CD4-positive, alpha-beta memory T cell (primary cell): Measurements from ENCODE around the gene CAPN1. TPM values are rescaled to one million over a fixed set of nuclear protein-coding genes. Genes with fewer than 3 reads are reported as not detected.
A peak's percentile ranks its signal among the peaks of the same experiment; 100 is the strongest.
"Not testable (repeated sequence)": the region's sequence is repeated elsewhere in the genome, so short reads cannot be mapped to it uniquely, and the experiment has no call there.

Experiments used
- CTCF ChIA-PET: fragments of 350-600 bp; sonication (Branson Sonifier 250); formaldehyde crosslinking; loops from one replicate; lab custom pipeline; 2021; ENCODE audit warnings: inconsistent platforms; ENCODE audit not compliant: partially characterized antibody; lab: Charles Lee
- POLR2A ChIA-PET: fragments of 350-600 bp; sonication (Branson Sonifier 250); formaldehyde crosslinking; loops from one replicate; lab custom pipeline; 2021; ENCODE audit not compliant: partially characterized antibody; lab: Charles Lee
- DNase-seq, 5 donors: peaks; one replicate each; pipeline versions ENCODE4 v3.0.0 to v3.0.0-alpha.2; 2020 to 2022; ENCODE audit warnings: mixed read lengths in 1 of 5
- H3K27ac ChIP-seq: one replicate; pipeline ENCODE4 v1.7.0; 2013; ENCODE audit warnings: low read depth, low read length
- H3K27me3 ChIP-seq: 2 replicates; pipeline ENCODE4 v1.7.0; 2013; ENCODE audit warnings: mild to moderate bottlenecking, low read length, moderate library complexity; ENCODE audit not compliant: insufficient read depth
- H3K36me3 ChIP-seq: 2 replicates; pipeline ENCODE4 v1.7.0; 2013; ENCODE audit warnings: mild to moderate bottlenecking, low read length, moderate library complexity; ENCODE audit not compliant: insufficient read depth
- H3K4me1 ChIP-seq: 2 replicates; pipeline ENCODE4 v1.7.0; 2013; ENCODE audit warnings: mild to moderate bottlenecking, low read length, moderate library complexity; ENCODE audit not compliant: insufficient read depth
- H3K4me3 ChIP-seq, 2 donors: one replicate each; pipeline ENCODE4 v1.7.0; 2013; ENCODE audit warnings: low read length in 2 of 2, mild to moderate bottlenecking in 1 of 2
- H3K9me3 ChIP-seq, 2 donors: one replicate each; pipeline ENCODE4 v1.7.0; 2013; ENCODE audit warnings: low read length in 2 of 2, control low read depth in 1 of 2; ENCODE audit not compliant: control insufficient read depth in 1 of 2
- H3K27ac Mint-ChIP-seq, 7 donors: one replicate each; pipeline ENCODE4 v1.8.0; 2020 to 2021; ENCODE audit warnings: mixed read lengths in 7 of 7, mild to moderate bottlenecking in 6 of 7, inconsistent platforms in 3 of 7, moderate library complexity in 3 of 7
- H3K27me3 Mint-ChIP-seq, 2 donors: one replicate each; pipeline ENCODE4 v1.8.0; 2020 to 2021; ENCODE audit warnings: mixed read lengths in 2 of 2
- H3K36me3 Mint-ChIP-seq, 2 donors: one replicate each; pipeline ENCODE4 v1.8.0; 2020 to 2021; ENCODE audit warnings: mixed read lengths in 2 of 2, inconsistent platforms in 1 of 2, mild to moderate bottlenecking in 1 of 2
- H3K4me1 Mint-ChIP-seq, 4 donors: one replicate each; pipeline ENCODE4 v1.8.0; 2020 to 2021; ENCODE audit warnings: mixed read lengths in 4 of 4, mild to moderate bottlenecking in 1 of 4
- H3K4me3 Mint-ChIP-seq, 8 donors: one replicate each; pipeline ENCODE4 v1.8.0; 2020 to 2021; ENCODE audit warnings: mixed read lengths in 8 of 8, mild to moderate bottlenecking in 7 of 8, moderate library complexity in 6 of 8, inconsistent platforms in 3 of 8
- H3K9me3 Mint-ChIP-seq, 8 donors: one replicate each; pipeline ENCODE4 v1.8.0; 2020 to 2021; ENCODE audit warnings: mixed read lengths in 8 of 8, mild to moderate bottlenecking in 5 of 8, inconsistent platforms in 3 of 8, moderate library complexity in 1 of 8
- intact Hi-C: fragments of 100-400 bp; cut with micrococcal nuclease; formaldehyde crosslinking; loops from one replicate; pipeline ENCODE4 v1.15.1; 2023
- polyA plus RNA-seq, 2 donors: library from polyadenylated mRNA; unstranded; fragments of 300-500 nt; fragmentation: Illumina TruSeq; gene quantifications; one replicate each; pipeline ENCODE4 v1.2.3, GENCODE V29; 2021
- total RNA-seq, 2 experiments: library from RNA; stranded (reverse); gene quantifications; one replicate each; pipeline ENCODE4 v1.2.3, GENCODE V29; 2021

CAPN1 gene
- total and polyA plus RNA-seq, 4 experiments from 2014 or later: 115 to 141 (median 131) TPM

DNA sequence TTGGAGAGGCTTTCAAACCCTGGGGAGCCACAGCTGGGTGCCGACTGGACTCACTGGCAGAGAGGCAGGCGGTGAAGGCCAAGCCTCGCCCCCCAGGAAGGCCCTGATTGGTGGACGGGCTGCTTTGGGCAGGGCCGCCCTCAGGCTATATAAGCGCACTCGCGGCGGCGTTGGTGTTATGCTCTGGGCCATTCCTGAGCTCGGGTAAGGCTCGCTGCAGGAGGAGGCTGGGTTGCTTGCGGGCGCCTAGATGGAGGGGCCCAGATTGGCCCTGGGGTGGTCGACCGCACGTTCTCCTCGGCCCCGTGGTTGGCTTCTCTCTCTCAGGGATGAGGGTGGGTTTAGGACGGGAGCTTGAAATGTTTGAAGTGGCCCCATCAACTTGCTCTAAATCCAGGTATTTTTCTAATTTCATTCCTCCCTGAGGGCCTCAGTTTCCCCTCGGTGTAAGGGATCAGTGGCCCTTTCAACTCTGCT, 11.6 kb upstream of the CAPN1 start, which contains the start of gene SPDYC:
Gene SPDYC (plus strand): TSS at position 176 of the 477 bp plus-strand sequence. CDS start 1,125 bp downstream, outside the sequence.
- H3K4me3 Mint-ChIP-seq: no peak within 1 kb of the TSS
- H3K27ac Mint-ChIP-seq: peak within 1 kb of the TSS in 5 of 7 donors; percentile 48 to 84 (median 70)
- Histone ChIP-seq H3K4me3 (no peak within 1 kb of the TSS), H3K36me3 (no peaks in the 10 kb centered on the region), H3K9me3 (no peaks in the 10 kb centered on the region), H3K4me1 (no peaks in the 10 kb centered on the region), H3K27ac (no peak within 1 kb of the TSS), H3K27me3 (no peaks in the 10 kb centered on the region)
- no peaks in the 10 kb centered on the region for H3K36me3 Mint-ChIP-seq
- H3K27me3 Mint-ChIP-seq: no peaks in the 10 kb centered on the region
- ChIA-PET POLR2A (interaction anchor here (0.7 kb wide), 1 partner anchor 48 kb away, joined by 3 read pairs; the partner anchor contains the start of genes FAU and MRPL49), CTCF (interaction anchor here (1.4 kb wide), 1 partner anchor 12 kb away, joined by 3 read pairs; the partner anchor contains the start of gene CAPN1)
- DNase-seq: no peak
- no peaks in the 10 kb centered on the region for H3K9me3 Mint-ChIP-seq
- intact Hi-C loops: no loop called here
- H3K4me1 Mint-ChIP-seq: no peaks in the 10 kb centered on the region

GRCh38 chr11:65172600-65172999, 9.1 kb upstream of the CAPN1 start:
- Mint-ChIP-seq H3K9me3 (no peaks in the 10 kb centered on the region), H3K27ac (no peak overlapping the region), H3K27me3 (no peaks in the 10 kb centered on the region), H3K4me1 (no peaks in the 10 kb centered on the region), H3K4me3 (no peak overlapping the region), H3K36me3 (no peaks in the 10 kb centered on the region)
- no peaks in the 10 kb centered on the region for H3K36me3 ChIP-seq
- ChIA-PET POLR2A (interaction anchor here (0.6 to 0.7 kb wide), 2 partner anchors 19 to 803 kb away, joined by 3 read pairs; no protein-coding TSS in a partner anchor), CTCF (no interaction called here)
- no peak overlapping the region for H3K4me3 ChIP-seq
- H3K9me3 ChIP-seq: no peaks in the 10 kb centered on the region
- H3K27me3 ChIP-seq: no peaks in the 10 kb centered on the region
- no peak overlapping the region for H3K27ac ChIP-seq
- no peak for DNase-seq
- intact Hi-C loops: no loop called here
- H3K4me1 ChIP-seq: no peaks in the 10 kb centered on the region

DNA sequence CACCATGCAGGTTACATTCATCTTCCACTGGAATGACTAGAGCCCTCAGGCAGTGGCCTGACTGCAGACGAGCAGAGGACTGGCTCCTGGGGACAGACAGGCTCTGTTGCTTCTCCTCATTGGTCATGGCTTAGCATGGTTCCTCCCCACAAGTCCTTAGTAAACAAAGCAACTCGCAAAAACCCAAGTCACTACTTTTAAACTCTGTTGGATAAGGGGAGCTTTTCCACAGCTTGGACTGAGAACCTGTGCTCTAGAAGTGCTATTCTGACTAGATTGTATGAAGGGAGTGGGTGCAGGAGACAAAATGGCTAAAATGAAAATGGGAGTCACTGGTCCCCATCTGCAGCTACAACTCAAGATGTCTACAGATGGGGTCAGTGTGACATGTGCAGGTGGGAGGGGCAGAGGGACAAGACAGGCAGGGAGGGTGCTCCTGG, 7.1 kb upstream of the CAPN1 start:
- not testable (repeated sequence) for H3K36me3 Mint-ChIP-seq

DNA sequence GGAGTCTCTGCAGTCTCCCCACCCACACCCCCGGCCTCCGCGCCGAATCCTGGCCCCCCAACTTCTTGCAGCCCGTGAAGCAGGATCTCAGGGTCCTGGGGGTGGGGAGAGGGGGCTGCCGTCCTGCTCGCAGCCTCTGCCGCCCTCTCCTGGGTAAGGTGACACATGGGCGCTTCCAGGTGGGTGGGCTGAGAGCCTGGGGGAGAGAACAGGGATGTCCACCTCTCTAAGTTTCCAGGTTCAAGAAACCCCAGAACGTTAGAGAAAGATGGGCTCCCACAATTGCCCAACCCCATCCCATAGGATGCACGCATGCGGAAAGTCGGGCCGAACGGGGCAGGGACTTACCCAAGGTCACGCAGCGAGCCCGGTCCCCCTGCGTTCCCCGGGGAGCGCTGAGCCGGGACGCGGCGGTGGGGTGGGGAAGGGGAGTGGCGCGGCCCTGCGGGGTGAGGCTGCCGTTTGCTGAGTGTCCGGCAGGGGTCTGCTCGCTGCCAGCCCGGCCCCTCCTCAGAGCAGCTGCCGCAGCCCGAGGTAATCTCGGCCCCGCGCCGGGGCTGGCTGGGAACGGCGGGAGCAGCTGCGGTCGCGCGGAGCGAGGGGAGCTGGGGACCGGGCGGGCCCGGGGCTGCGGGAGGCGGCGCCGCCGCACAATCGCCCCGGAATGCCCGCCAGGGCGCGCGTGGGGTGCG, 705 bp upstream of the CAPN1 start:
- intact Hi-C loops: loop anchor here (1.0 to 5.0 kb wide), 4 partner anchors 47 to 168 kb away; partner anchors contain the start of genes POLA2 and SYVN1
- no peaks in the 10 kb centered on the region for H3K9me3 Mint-ChIP-seq
- H3K36me3 Mint-ChIP-seq: peaks cover 4 to 17% of the 10 kb centered on the region in 2 donors
- DNase-seq: peak; percentile 48 to 70 (median 54)
- H3K27ac Mint-ChIP-seq: peak overlapping the region in 6 of 7 donors; percentile 79 to 94 (median 87)
- H3K4me1 Mint-ChIP-seq: peaks cover 11 to 37% (median 22%) of the 10 kb centered on the region in 4 donors
- H3K4me1 ChIP-seq: peaks cover 36% of the 10 kb centered on the region
- H3K9me3 ChIP-seq: no peaks in the 10 kb centered on the region
- no peaks in the 10 kb centered on the region for H3K27me3 Mint-ChIP-seq
- no peaks in the 10 kb centered on the region for H3K27me3 ChIP-seq
- ChIA-PET CTCF (interaction anchor here (0.8 to 3.7 kb wide), 6 partner anchors 9 to 332 kb away, joined by 3 to 33 read pairs (median 4); partner anchors contain the start of genes SYVN1, TM7SF2 and ZNHIT2), POLR2A (interaction anchor here (0.6 to 3.7 kb wide), 13 partner anchors 25 to 398 kb away, joined by 3 to 45 read pairs (median 4); partner anchors contain the start of genes CDC42EP2, FAU, MRPL49 and SNX15)
- H3K4me3 Mint-ChIP-seq: peak overlapping the region; percentile 89 to 93 (median 90)
- peaks cover 7% of the 10 kb centered on the region for H3K36me3 ChIP-seq
- H3K27ac ChIP-seq: peak overlapping the region; percentile 52
- peak overlapping the region; percentile 61 to 70 for H3K4me3 ChIP-seq

More for the DNA sequence above, 7.1 kb upstream of the CAPN1 start:
- H3K27ac Mint-ChIP-seq, H3K4me1 Mint-ChIP-seq, H3K4me3 ChIP-seq, H3K27me3 Mint-ChIP-seq, H3K4me1 ChIP-seq, intact Hi-C loops, CTCF ChIA-PET, H3K27ac ChIP-seq, H3K36me3 ChIP-seq, H3K27me3 ChIP-seq, H3K4me3 Mint-ChIP-seq, POLR2A ChIA-PET, DNase-seq, H3K9me3 ChIP-seq, H3K9me3 Mint-ChIP-seq: not testable (repeated sequence)

DNA sequence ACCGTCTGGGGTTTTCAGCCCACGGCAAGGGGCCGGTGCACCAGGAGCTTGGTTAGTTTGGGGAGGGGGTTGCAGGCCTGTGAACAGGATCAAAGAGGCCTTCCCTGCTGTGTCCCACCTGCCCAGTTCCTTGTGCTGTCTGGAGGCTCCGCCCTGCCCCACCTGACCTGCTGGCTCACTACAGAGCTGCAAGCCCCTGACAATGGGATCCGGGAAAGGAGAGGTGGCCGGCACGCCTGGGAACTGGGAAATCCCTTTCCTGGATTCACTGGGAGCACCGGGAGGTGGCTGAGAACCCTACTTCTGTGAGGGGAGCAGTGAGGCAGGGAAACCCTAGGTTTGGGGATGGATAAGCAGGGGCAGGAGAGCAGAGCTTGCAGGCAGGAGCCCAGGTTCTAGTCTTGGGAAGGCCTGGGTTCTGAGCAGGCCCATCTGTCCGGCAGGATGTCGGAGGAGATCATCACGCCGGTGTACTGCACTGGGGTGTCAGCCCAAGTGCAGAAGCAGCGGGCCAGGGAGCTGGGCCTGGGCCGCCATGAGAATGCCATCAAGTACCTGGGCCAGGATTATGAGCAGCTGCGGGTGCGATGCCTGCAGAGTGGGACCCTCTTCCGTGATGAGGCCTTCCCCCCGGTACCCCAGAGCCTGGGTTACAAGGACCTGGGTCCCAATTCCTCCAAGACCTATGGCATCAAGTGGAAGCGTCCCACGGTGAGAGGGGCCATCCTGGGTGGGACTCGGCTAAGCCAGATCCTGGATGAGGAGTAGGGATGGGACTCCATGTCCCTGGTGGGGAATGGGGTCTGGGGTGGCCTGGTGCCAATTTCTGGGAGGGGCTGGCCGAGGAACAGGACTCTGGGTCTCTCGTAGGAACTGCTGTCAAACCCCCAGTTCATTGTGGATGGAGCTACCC, 786 bp downstream of the CAPN1 start:
- H3K9me3 Mint-ChIP-seq: no peaks in the 10 kb centered on the region
- DNase-seq: peak in 1 of 5 donors; percentile 43
- Histone ChIP-seq H3K36me3 (peaks cover 22% of the 10 kb centered on the region), H3K9me3 (no peaks in the 10 kb centered on the region), H3K27ac (peak overlapping the region; percentile 70), H3K4me3 (peak overlapping the region; percentile 50 to 70), H3K27me3 (no peaks in the 10 kb centered on the region), H3K4me1 (peaks cover 36% of the 10 kb centered on the region)
- CTCF ChIA-PET: interaction anchor here (0.9 to 3.7 kb wide), 8 partner anchors 7 to 334 kb away, joined by 3 to 33 read pairs (median 4); partner anchors contain the start of genes FAU, MRPL49, SPDYC and TM7SF2
- H3K4me3 Mint-ChIP-seq: peak overlapping the region; percentile 77 to 95 (median 88)
- POLR2A ChIA-PET: interaction anchor here (0.6 to 3.7 kb wide), 13 partner anchors 16 to 315 kb away, joined by 3 to 45 read pairs (median 4); partner anchors contain the start of genes CDC42EP2, FAU, MRPL49 and SNX15
- H3K36me3 Mint-ChIP-seq: peaks cover 4 to 30% of the 10 kb centered on the region in 2 donors
- intact Hi-C loops: loop anchor here (5.0 kb wide), 1 partner anchor 80 kb away; the partner anchor contains the start of gene POLA2
- peak overlapping the region; percentile 46 to 96 (median 80) for H3K27ac Mint-ChIP-seq
- no peaks in the 10 kb centered on the region for H3K27me3 Mint-ChIP-seq
- peaks cover 11 to 37% (median 22%) of the 10 kb centered on the region in 4 donors for H3K4me1 Mint-ChIP-seq

- CTCF ChIA-PET: interaction anchor here (1.3 to 3.7 kb wide), 4 partner anchors 13 to 171 kb away, joined by 3 to 33 read pairs (median 6); partner anchors contain the start of genes SPDYC and TM7SF2
- Histone ChIP-seq H3K27me3 (no peaks in the 10 kb centered on the region), H3K4me1 (peaks cover 36% of the 10 kb centered on the region), H3K27ac (peak overlapping the region; percentile 70), H3K9me3 (no peaks in the 10 kb centered on the region), H3K4me3 (peak overlapping the region in 1 of 2 donors; percentile 70), H3K36me3 (peaks cover 30% of the 10 kb centered on the region)
- intact Hi-C loops: loop anchor here (5.0 kb wide), 1 partner anchor 79 kb away; the partner anchor contains the start of gene POLA2
- H3K27ac Mint-ChIP-seq: peak overlapping the region in 4 of 7 donors; percentile 8 to 63 (median 61)
- H3K4me1 Mint-ChIP-seq: peaks cover 11 to 37% (median 22%) of the 10 kb centered on the region in 4 donors
- H3K4me3 Mint-ChIP-seq: peak overlapping the region; percentile 43 to 95 (median 82)
- H3K9me3 Mint-ChIP-seq: no peaks in the 10 kb centered on the region
- no peaks in the 10 kb centered on the region for H3K27me3 Mint-ChIP-seq
- POLR2A ChIA-PET: interaction anchor here (1.8 to 3.7 kb wide), 3 partner anchors 15 to 66 kb away, joined by 5 to 45 read pairs (median 15); partner anchors contain the start of genes SYVN1 and ZNHIT2
- H3K36me3 Mint-ChIP-seq: peaks cover 4 to 34% of the 10 kb centered on the region in 2 donors
- DNase-seq: no peak
These were observed 1.6 kb downstream of the CAPN1 start for GRCh38 chr11:65183201-65183891.
